Stimulated activated memory B cell treated with anti-CD40 and anti-IgM and Interleukin-4, amounts not matched to agents 10 μg/mL and 1 μg/mL and 100 μg/mL, for 72 hours (primary cell): Measurements from ENCODE around the gene SMCO2.

ENCODE experiments used
- ATAC-seq: fragments of 150-1000 bp; cut with Tn5 transposase; 2 replicates; pipeline ENCODE4 v1.10.0; 2021
- H3K27ac Mint-ChIP-seq: one replicate; pipeline ENCODE4 v1.8.0; 2022; ENCODE audit warnings: mild to moderate bottlenecking, mixed read lengths
- H3K27me3 Mint-ChIP-seq: one replicate; pipeline ENCODE4 v1.8.0; 2022; ENCODE audit warnings: mixed read lengths
- H3K36me3 Mint-ChIP-seq: one replicate; pipeline ENCODE4 v1.8.0; 2022; ENCODE audit warnings: mixed read lengths
- H3K4me1 Mint-ChIP-seq: one replicate; pipeline ENCODE4 v1.8.0; 2022; ENCODE audit warnings: mixed read lengths
- H3K4me3 Mint-ChIP-seq: one replicate; pipeline ENCODE4 v1.8.0; 2022; ENCODE audit warnings: mild to moderate bottlenecking, moderate library complexity, mixed read lengths
- H3K9me3 Mint-ChIP-seq: one replicate; pipeline ENCODE4 v1.8.0; 2022; ENCODE audit warnings: mixed read lengths

SMCO2 gene

DNA sequence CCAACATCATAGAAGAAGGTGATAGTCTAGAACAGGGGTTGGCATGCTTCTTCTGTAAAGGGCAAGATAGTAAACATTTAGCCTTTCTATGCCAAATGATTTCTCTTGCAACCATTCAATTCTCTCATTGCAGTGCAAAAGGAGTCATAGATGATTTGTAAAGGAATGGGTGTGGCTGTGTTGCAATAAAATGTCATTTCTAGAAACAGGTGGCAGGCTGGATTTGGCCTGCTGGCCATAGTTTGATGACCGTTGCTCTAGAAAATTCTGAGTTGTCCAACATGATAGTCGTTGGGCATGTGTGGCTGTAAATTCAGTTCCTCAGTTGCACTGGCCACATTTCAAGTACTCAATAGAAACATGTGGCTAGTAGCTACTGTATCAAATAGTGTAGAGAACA, 21.7 kb downstream of the SMCO2 start:
- peaks cover 12% of the 10 kb centered on the region for H3K27me3 Mint-ChIP-seq
- H3K4me3 Mint-ChIP-seq: no peak overlapping the region
- H3K36me3 Mint-ChIP-seq: no peaks in the 10 kb centered on the region
- no peaks in the 10 kb centered on the region for H3K4me1 Mint-ChIP-seq
- no peak overlapping the region for H3K27ac Mint-ChIP-seq
- no peak for ATAC-seq
- H3K9me3 Mint-ChIP-seq: no peaks in the 10 kb centered on the region

- Mint-ChIP-seq H3K9me3 (no peaks in the 10 kb centered on the region), H3K27ac (no peak overlapping the region), H3K36me3 (no peaks in the 10 kb centered on the region), H3K4me3 (no peak overlapping the region), H3K27me3 (peaks cover 2% of the 10 kb centered on the region), H3K4me1 (no peaks in the 10 kb centered on the region)
- no peak for ATAC-seq
Observed at GRCh38 chr12:27469176-27469736, 22.7 kb downstream of the SMCO2 start.

GRCh38 chr12:27472604-27473003, 26.1 kb downstream of the SMCO2 start:
- ATAC-seq: no peak
- Mint-ChIP-seq H3K4me3 (no peak overlapping the region), H3K4me1 (no peaks in the 10 kb centered on the region), H3K27me3 (no peaks in the 10 kb centered on the region), H3K9me3 (peaks cover 24% of the 10 kb centered on the region), H3K27ac (no peak overlapping the region), H3K36me3 (peaks cover 10% of the 10 kb centered on the region)

GRCh38 chr12:27474344-27474743, 27.8 kb downstream of the SMCO2 start:
- Mint-ChIP-seq H3K9me3 (peaks cover 32% of the 10 kb centered on the region), H3K27ac (no peak overlapping the region), H3K36me3 (peaks cover 15% of the 10 kb centered on the region), H3K27me3 (no peaks in the 10 kb centered on the region), H3K4me3 (no peak overlapping the region), H3K4me1 (no peaks in the 10 kb centered on the region)
- no peak for ATAC-seq

GRCh38 chr12:27477049-27477448, 30.5 kb downstream of the SMCO2 start:
- H3K27me3 Mint-ChIP-seq: no peaks in the 10 kb centered on the region
- H3K4me1 Mint-ChIP-seq: no peaks in the 10 kb centered on the region
- ATAC-seq: no peak
- H3K27ac Mint-ChIP-seq: no peak overlapping the region
- H3K36me3 Mint-ChIP-seq: peaks cover 15% of the 10 kb centered on the region
- peaks cover 32% of the 10 kb centered on the region for H3K9me3 Mint-ChIP-seq
- H3K4me3 Mint-ChIP-seq: no peak overlapping the region

DNA sequence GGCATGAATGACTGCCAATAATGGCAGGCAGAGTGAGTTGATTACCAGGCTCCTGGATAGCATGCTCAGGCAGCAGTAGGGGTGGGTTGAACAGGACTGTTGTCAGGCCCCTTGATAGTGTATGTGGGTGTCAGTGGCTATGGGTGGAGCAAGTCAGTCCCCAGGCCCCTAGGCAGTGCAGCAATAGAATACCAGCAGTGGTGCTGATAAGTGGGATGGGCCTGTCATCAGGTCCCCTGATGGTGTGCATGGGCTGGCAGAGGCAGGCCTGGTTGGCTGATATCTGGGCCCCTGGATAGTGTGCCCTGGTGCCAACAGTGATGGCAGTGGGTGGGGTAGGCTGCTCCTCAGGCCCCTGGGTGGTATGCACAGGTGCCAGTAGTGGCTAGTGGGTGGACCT, 32.4 kb downstream of the SMCO2 start:
- peaks cover 32% of the 10 kb centered on the region for H3K9me3 Mint-ChIP-seq
- H3K4me3 Mint-ChIP-seq: no peak overlapping the region
- H3K27me3 Mint-ChIP-seq: no peaks in the 10 kb centered on the region
- ATAC-seq: no peak
- no peak overlapping the region for H3K27ac Mint-ChIP-seq
- H3K36me3 Mint-ChIP-seq: peaks cover 15% of the 10 kb centered on the region
- no peaks in the 10 kb centered on the region for H3K4me1 Mint-ChIP-seq

DNA sequence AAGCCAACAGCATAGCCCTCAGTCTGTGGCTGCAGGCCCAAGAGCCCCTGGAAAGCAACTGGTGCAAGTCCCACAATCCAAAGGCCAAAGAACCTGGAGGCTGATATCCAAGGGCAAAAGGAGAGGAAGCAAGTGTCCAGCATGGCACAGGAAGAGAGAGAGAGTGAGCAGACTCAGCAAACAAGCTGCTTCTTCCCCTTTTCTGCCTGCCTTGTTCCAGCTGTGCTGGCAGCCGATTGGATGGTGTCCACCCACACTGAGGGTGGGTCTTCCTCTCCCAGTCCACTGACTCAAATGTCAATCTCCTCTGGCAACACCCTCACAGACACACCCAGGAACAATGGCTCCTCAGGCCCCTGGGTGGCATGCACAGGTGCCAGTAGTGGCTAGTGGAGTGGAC, 33.5 kb downstream of the SMCO2 start:
- Mint-ChIP-seq H3K4me3 (no peak overlapping the region), H3K27ac (no peak overlapping the region), H3K36me3 (peaks cover 15% of the 10 kb centered on the region), H3K4me1 (no peaks in the 10 kb centered on the region), H3K27me3 (no peaks in the 10 kb centered on the region), H3K9me3 (peaks cover 29% of the 10 kb centered on the region)
- no peak for ATAC-seq

DNA sequence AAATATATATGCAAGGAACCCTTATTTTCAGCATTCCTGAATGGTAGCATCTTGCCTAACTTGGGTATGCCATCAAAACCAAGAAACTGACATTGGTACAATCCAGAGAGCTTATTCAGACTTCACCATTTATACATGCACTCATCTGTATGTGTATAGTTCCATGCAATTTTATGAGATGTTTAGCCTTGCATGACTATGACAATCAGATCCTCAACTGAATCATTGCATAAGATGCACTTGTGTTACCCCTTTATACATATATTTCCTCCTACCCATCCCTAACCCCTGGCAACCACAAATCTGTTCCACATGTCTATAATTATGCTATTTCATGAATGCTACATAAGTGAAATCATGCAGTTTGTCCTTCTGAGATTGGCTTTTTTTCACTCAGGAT, 40.4 kb downstream of the SMCO2 start:
- H3K27ac Mint-ChIP-seq: no peak overlapping the region
- H3K36me3 Mint-ChIP-seq: peaks cover 7% of the 10 kb centered on the region
- no peak for ATAC-seq
- H3K9me3 Mint-ChIP-seq: no peaks in the 10 kb centered on the region
- H3K4me3 Mint-ChIP-seq: no peak overlapping the region
- H3K27me3 Mint-ChIP-seq: peaks cover 32% of the 10 kb centered on the region
- no peaks in the 10 kb centered on the region for H3K4me1 Mint-ChIP-seq

GRCh38 chr12:27488479-27488878, 41.9 kb downstream of the SMCO2 start:
- peaks cover 7% of the 10 kb centered on the region for H3K36me3 Mint-ChIP-seq
- no peaks in the 10 kb centered on the region for H3K4me1 Mint-ChIP-seq
- no peaks in the 10 kb centered on the region for H3K9me3 Mint-ChIP-seq
- no peak overlapping the region for H3K4me3 Mint-ChIP-seq
- H3K27ac Mint-ChIP-seq: no peak overlapping the region
- no peak for ATAC-seq
- H3K27me3 Mint-ChIP-seq: peaks cover 32% of the 10 kb centered on the region

DNA sequence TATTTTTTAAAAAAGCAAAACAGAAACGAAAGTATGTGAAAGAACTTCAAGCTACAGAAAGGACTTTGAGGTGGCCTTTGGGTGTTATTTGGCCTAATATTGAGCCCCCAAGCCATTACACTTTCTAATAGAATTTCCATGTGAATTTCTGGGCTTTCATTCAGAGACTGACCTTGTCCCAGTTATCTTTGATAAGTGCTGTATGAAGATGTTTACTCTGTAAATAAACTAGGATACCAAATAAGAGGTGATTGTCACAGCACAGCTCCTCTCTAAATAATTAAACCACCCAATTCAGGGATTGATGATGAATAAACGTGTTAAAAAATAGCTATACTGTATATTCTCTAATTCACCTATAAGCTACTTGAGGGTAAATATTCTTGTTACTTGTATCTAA, 44.7 kb downstream of the SMCO2 start:
- Mint-ChIP-seq H3K27ac (no peak overlapping the region), H3K4me1 (no peaks in the 10 kb centered on the region), H3K27me3 (peaks cover 29% of the 10 kb centered on the region), H3K4me3 (no peak overlapping the region), H3K9me3 (no peaks in the 10 kb centered on the region), H3K36me3 (peaks cover 7% of the 10 kb centered on the region)
- no peak for ATAC-seq

DNA sequence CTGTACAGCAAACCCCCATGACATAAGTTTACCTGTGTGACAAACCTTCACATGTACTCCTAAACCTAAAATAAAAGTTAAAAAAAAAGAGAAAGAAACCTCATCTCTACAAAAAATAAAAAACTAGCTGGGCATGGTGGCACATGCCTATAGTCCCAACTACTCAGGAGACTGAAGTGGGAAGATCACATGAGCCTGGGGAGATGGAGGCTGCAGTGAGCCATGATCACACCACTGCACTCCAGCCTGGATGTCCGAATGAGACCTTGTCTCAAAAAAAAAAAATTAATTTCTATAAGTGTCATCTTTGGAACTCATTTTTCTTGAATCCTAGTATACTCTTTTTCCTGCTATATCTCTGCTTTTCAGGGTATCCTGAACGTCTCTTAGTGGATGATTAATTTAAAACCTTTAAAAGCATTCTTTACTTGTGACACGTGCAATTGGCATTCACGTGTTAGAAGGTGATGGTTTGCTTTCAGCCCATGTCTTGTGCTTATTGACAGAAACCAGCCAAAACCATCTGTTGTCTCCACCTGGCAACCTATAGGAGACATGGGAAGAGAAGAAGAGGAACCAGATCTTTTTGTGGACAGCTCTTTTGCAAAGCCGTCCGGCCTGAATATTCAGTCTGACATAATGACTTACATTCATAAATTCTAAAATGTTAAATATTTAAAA, 46.9 kb downstream of the SMCO2 start:
- no peak for ATAC-seq
- Mint-ChIP-seq H3K27me3 (peaks cover 34% of the 10 kb centered on the region), H3K9me3 (no peaks in the 10 kb centered on the region)

DNA sequence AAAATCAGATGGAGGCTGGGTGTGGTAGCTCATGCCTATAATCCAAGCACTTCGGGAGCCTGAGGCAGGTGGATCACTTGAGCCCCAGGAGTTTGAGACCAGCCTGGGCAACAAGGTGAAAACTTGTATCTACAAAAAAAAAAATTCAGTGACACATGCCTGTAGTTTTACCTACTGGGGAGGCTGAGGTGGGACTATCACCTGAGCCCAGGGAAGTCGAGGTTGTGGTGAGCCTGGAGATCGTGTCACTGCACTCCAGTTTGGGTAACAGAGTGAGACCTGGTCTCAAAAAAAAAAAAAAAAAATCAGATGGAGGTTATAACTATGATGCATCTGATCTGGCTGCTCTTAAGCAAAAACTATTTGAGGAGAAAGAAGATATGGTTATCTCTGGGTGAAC, 50.9 kb downstream of the SMCO2 start:
- ATAC-seq: no peak
- Mint-ChIP-seq H3K27ac (no peak overlapping the region), H3K9me3 (no peaks in the 10 kb centered on the region), H3K4me1 (no peaks in the 10 kb centered on the region), H3K36me3 (no peaks in the 10 kb centered on the region), H3K4me3 (no peak overlapping the region), H3K27me3 (peaks cover 39% of the 10 kb centered on the region)

More for the DNA sequence above, 46.9 kb downstream of the SMCO2 start:
- no peaks in the 10 kb centered on the region for H3K36me3 Mint-ChIP-seq
- H3K4me1 Mint-ChIP-seq: no peaks in the 10 kb centered on the region
- no peak overlapping the region for H3K4me3 Mint-ChIP-seq
- no peak overlapping the region for H3K27ac Mint-ChIP-seq

DNA sequence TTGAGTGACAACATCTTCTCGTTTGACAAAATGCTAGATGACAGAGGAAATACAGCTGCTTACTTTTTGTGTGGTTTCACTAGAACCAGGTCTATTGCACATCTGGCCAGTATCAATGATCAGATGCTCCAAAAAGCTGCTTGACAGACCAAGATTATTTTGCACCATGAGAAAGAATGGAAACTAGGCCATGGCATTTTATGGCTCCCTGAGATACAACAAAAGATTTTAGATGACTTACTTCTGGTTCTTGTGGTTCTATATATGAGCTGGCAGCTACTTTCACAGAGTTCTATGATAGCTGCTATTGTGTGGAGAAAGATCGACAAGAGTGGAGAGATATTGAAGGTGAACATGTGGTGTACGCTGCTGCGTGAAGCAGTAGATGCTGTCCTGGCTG, 51.6 kb downstream of the SMCO2 start:
- no peak overlapping the region for H3K27ac Mint-ChIP-seq
- H3K4me3 Mint-ChIP-seq: no peak overlapping the region
- H3K4me1 Mint-ChIP-seq: no peaks in the 10 kb centered on the region
- no peaks in the 10 kb centered on the region for H3K9me3 Mint-ChIP-seq
- peaks cover 46% of the 10 kb centered on the region for H3K27me3 Mint-ChIP-seq
- peak; percentile 45 for ATAC-seq
- no peaks in the 10 kb centered on the region for H3K36me3 Mint-ChIP-seq

GRCh38 chr12:27498761-27499160, 52.2 kb downstream of the SMCO2 start:
- no peak for ATAC-seq
- Mint-ChIP-seq H3K4me3 (no peak overlapping the region), H3K27ac (no peak overlapping the region), H3K9me3 (no peaks in the 10 kb centered on the region), H3K36me3 (no peaks in the 10 kb centered on the region), H3K4me1 (no peaks in the 10 kb centered on the region), H3K27me3 (peaks cover 52% of the 10 kb centered on the region)

DNA sequence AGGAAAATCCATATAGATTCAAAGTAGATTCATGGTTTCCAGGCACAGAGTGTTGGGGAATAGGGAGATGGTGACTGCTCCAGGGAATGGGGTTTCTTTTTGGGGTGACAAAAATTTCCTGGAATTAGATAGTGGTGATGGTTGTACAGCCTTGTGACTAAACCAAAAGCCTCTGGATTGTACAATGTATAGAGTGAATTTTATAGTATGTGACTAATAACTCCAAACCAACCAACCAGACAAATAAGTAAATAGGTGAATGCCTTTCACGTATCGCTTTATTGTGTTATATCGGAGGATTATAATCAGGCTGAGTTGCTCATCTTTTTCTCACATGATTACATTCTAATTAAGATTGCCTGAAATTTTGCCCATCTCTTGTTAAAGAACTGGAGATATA, 52.8 kb downstream of the SMCO2 start:
- H3K4me1 Mint-ChIP-seq: no peaks in the 10 kb centered on the region

DNA sequence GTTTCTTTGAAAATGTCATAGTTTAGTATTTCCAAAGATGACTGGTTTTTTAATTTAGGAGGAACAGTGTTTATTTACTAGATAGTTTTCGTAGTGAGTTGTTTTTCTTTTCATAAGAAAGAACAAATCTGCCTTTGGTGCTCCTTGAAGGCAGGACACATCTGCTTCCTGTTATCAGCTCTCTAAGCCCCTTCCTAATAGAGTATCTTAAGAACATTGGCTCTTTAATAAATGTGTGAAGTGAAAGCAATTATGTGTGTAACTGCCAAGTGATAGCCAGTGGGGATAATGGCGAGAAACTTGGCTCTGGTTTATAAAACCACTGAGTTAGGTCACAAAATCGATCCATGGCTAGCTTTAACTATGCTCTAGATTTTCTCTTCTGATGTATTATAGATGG, 54.0 kb downstream of the SMCO2 start:
- Mint-ChIP-seq H3K36me3 (no peaks in the 10 kb centered on the region), H3K4me3 (no peak overlapping the region), H3K27me3 (peaks cover 58% of the 10 kb centered on the region), H3K27ac (no peak overlapping the region), H3K9me3 (no peaks in the 10 kb centered on the region), H3K4me1 (no peaks in the 10 kb centered on the region)
- ATAC-seq: no peak

More for the DNA sequence above, 52.8 kb downstream of the SMCO2 start:
- H3K9me3 Mint-ChIP-seq: no peaks in the 10 kb centered on the region
- ATAC-seq: no peak
- H3K4me3 Mint-ChIP-seq: no peak overlapping the region
- no peaks in the 10 kb centered on the region for H3K36me3 Mint-ChIP-seq
- no peak overlapping the region for H3K27ac Mint-ChIP-seq
- peaks cover 58% of the 10 kb centered on the region for H3K27me3 Mint-ChIP-seq
